HG02588 (cell line): Measurements from ENCODE around the gene WDR64.

Experiments used
- ATAC-seq: cut with Tn5 transposase; IDR thresholded peaks from one replicate; pipeline ENCODE4 v1.9.1; 2021; ENCODE audit warnings: mild to moderate bottlenecking, moderate library complexity; ENCODE audit not compliant: unreplicated experiment

Gene WDR64

DNA sequence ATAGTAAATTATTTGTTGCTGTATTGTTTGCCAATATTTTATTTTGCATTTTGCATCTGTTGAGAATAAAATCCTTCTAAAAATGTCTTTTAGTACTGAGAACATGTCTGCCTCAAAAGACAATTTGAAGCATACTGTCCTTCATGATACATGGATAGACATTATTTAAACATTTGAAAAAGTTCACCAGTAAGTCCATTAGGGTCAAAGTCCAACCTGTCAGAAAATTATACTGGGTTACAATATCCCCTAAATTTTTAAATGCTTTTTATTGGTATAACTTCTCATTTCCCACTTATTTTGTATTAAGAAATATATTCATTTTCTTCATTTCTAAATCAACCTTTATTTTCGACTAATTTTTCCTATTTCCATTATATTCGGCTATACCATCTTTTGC, 21.2 kb upstream of the WDR64 start:
- no peak for ATAC-seq

DNA sequence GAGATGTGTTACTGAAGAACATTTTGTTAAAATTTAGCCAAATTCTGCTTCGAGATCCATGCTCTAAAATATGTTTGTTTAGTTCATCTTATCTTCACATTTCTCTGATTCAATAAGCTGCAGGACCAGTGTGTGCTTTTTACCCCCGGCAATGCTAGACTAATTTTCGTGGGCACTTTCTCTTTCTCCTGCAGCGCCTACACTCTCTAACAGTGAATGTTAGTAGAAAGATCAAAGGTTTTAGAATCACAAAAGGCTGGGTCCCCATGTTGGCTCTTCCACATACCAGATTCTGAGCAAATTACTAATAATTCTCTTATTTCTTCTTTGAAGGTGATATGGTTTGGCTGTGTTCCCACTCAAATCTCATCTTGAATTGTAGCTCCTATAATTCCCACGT, 20.4 kb upstream of the WDR64 start:
- ATAC-seq: no peak

DNA sequence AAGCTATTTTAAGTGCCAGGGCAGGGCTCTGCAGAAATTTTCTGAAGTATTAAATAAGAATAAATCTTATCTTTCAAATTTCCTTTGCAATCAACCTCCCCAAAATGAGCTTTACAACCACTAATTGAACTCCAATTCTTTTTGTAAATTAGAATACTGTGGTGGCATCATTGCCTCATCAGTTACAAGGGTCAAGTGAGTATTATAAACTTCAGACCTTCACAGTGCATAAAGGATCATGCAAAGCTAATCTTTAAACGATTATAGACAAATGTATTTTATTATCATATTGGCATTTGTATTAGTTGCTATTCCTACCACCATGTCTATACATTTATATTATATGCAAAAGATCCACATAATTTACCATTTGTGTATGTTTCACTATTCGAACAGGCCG, 19.1 kb upstream of the WDR64 start:
- no peak for ATAC-seq

DNA sequence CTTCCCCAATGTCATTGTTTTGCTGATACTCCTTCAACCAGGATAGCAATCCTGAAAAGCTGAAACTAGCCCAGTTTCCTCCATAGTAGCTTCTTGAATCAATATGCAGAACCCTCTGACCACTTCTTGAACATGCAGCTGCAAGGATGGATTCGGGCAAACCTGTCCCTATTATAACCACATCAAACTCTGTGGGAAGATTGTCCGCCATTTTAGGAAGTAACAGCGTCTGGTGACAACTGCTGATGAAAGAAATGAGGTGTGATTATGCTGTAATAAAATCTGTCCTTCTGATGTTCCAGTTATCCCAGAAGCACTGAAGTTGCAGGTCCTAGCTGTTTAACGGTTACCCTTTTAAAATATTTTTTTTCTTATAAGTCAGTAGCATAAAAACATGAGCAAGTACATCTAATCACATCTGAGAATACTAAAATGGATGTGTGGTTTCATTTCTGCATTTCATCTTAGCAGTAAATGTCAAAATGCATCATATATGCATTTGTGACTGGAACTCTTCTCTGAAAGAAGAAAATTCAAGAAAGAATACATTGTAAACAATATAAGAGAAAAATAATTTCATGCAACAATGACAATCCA, 16.4 kb upstream of the WDR64 start:
- no peak for ATAC-seq

DNA sequence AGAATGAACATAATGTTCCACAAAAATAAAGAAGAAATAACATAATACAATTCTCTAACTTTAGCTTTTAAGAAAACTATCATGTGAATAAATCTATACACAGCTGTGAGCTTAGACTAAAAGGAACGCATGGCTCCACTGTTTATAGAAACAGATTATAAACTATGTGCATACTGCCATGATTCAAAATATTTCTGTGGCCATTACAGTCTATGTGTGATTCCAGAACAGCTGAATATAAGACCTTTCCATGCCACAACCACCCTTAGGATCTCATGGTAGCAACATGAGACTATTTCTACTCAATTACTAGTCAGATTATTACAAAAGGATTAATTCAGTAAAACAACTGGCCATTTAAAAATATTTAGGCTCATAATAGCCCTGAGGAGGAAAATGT, 15.8 kb upstream of the WDR64 start:
- ATAC-seq: no peak

DNA sequence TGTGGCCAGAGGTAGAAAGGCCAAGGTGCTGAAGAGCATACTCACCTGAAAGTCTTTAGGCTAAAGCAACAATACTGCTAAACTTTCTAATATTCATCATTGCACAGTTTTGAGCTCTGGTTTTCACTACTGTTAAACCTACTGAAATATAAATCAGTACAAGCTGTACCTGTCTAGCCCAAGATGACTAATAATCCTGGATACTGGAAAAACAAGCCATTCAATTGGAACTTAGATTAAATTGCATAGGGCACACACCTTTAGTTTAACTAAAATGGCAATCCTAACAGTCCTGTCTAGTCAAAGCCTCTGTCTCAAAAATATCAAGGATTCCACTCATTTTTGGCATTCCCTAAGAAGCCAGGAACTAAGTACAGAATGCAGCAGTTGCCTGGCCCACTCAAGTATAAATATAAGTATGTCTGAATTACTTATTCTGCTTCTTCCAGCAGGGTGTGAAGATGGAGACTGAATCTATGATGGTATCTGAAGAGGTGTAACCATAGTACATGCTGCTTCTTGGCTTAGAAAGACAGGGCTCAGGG, 15.0 kb upstream of the WDR64 start:
- no peak for ATAC-seq

DNA sequence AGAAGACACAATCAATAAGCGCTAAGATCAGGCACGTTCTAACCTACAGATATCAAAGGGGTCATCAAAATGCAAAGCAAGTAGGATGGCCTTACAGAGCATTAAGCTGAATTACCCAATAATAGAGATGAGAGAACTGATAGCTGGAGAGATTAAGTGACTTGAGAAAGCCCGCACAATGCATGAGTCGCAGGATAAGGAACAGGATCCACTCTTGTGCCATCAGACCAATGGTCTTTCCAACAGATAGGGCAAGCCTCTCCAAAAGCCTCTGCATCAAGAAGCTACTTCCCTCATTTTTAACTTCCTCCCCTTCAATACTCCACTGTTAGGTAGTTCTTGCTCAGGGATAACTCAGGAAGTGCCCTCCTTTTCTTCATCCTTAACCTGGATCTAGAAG, 14.5 kb upstream of the WDR64 start:
- ATAC-seq: no peak

DNA sequence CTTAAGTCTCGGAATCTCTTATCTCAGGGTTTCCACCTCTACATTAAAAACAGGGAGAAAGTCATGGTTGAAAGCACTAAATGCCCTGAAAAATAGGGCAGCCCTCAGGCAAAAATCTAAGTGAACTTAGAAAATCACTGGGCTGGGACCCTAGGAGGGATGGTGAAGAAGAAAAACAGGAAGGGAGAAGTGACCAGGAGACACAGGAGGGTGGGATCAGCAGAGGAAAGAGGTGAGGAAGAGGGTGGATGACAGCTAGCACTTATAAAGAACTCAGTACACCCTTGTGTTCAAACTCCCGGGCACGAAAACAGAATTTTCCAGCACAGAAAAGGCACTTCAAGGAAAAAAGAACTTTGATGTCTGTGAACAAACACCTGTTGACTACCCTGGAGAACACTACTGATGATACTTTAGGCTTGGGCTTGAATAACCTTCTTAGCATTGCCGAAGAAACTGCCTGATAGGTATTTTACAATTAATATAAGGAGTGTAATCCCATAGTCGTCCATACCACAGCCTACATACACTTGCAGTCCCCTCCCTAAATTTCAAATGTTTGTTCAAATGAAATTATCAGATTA, 13.9 kb upstream of the WDR64 start:
- ATAC-seq: no peak

DNA sequence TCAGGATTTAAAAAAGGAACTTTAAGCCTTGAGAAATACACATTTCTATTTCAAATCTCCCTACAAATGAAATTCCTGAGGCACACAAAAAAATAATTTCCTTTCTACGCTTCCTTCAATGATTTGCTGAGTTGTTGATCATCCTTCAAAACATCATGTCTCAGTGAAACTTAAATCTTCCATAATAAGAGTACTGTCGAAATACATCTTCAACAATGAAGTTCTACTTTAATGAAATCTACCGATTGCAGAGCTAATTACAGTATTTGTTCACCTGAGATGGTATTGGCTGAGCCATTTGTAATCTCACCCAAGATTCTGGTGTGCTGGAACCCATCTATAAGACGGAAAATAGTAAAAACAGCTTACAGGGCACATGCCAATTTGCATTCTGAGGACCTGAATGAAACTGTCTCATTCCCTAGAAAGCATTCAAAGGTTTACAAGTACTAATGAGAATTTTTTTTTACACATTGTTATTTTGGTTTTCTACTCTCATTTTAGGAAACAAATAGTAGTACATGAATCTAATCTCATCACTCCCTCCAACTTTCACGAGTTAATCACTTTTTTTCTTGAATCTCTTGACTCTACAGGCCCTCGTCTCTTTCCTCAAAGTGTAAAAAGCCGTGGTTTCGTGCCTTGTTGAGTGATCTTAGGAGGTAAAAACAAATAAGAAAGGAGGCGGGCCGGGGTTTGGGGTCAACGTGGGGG, 13.0 kb upstream of the WDR64 start:
- no peak for ATAC-seq

DNA sequence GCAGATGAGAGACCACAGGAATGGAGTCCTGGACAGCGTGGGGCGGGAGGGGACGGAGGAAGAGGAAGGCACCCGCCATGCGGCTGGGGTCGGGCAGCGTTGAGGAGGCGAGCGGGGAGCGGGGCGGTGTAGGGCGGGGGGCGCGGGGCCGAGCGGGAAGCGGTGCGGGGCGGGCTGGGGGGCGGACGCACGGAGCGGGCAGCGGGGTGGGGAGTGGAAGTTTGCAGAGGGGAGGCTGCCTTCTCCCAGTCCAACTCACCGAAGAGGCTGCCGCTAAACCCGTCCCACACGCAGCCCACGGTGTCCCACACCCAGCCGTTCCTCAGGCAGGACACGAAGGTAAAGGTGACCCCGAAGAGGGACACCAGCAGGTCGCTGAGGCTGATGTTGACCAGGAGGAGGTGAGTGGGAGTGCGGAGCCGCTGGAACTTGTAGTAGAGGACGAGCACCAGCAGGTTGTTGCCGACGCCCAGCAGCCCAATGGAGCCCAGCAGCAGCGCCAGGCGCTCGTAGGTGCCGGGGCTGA, 12.4 kb upstream of the WDR64 start:
- ATAC-seq: peak; percentile 43

DNA sequence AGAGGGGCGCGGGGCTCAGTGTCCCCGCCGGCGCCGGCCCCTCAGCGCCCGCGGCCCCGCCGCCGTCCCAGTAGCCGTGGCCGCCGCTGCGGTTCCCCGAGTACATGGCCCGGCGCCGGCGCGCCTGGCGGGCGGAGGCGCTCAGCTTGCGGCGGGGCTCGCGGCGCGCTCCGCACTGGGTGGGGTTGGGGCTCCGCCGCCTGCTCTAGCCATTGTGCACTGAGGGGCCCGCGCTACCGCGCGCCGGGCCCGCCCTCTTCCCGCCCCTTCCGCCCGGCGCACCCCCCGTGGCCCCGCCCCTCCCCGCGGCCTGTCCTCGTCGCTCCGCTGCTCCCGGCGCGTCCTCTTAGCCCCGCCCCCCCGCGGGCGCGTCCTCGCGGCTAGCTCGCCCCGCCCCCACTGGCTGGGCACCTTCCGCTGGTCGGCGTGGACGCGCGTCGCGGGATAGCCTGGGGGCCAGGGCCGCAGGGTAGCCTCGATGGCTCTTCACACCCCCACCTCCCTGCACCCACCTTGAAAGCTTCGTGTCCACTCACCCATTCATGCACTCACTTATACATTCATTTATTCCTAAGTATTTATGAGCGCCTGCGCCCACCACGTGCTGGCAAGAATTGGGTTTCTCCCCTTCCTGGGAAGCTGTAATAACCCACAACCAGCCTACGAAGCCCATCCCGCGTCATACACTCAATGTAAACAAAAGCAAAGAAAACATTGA, 11.8 kb upstream of the WDR64 start, which contains the start of the genes CHML and OPN3:
Gene CHML, minus strand, starts transcription at position 221 of the 718 bp plus-strand sequence. CDS start 4,603 bp downstream, outside the sequence.
Gene OPN3, minus strand, starts transcription at position 221 of the 718 bp plus-strand sequence. Its CDS starts 115 bp downstream, at position 106.
- peak; percentile 93 for ATAC-seq

DNA sequence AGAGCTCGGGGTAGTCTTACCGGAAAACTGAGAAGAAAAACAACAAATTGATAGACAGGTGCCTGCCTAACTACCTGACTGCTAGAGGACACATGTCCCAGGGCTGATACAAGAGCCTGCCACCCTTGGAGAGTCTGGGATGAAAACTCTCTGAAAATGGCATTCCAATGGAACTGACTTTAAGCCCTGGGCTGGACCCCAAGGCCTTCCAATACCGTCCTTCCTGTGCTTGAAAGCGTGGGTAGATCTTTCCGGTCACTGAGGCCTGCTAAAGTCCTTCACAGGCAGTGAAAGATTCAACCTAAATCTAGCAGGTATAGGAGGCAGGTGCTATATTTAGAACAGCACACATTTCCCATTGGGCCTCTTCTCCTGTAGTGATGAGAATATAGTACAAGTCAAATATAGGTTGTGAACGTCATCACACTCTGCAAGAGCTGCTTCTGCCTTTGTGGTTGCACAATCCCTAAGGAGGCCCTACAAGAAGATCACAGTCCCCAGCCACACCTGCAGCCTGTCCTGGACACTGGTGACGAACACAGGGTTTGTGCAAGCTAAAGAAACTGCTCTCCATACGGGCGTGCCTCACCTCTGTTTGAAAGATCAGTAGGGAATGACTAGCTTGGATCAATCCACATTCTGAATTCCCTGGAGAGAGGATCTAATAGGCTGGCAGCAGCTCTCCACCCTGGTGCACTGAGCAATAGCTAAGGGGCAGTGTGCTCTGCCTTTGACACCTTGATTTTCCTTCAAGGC, 11.0 kb upstream of the WDR64 start:
- no peak for ATAC-seq

DNA sequence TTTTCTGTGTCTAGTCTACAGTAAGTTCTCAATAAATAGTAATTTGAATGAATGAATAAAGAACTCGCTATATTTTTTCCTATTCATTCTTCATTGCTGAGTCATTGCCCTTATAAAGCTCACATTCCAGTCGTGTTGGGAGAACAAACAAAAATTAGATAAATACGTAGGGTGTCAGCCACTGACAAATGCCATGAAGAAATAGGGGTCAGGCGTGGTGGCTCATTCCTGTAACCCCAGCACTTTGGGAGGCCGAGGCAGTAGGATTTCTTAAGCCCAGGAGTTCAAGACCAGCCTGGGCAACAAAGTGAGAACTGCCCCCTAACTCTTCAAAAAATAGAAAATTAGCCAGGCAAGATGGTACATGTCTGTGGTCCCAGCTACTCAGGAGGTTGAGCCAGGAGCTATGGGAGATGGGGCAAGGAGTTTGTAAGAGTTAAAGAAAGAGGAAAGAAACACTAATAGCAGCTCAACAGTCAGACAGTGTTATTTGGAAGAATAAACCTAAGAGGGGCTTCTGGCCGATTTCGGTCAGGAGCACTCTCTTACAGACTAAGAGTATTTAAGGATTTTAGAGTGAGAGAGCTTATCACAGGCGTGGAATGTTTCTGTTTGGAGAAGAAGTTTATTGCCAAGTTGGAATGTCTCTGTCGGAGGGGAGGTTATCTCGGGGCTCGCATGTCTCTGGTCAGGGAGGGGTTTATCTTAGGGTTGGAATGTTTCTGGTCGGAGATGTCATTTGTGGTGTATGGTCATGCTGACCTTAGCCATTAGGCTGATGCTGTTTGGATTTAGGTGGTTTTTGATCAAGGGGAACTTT, 10.1 kb upstream of the WDR64 start:
- ATAC-seq: no peak

DNA sequence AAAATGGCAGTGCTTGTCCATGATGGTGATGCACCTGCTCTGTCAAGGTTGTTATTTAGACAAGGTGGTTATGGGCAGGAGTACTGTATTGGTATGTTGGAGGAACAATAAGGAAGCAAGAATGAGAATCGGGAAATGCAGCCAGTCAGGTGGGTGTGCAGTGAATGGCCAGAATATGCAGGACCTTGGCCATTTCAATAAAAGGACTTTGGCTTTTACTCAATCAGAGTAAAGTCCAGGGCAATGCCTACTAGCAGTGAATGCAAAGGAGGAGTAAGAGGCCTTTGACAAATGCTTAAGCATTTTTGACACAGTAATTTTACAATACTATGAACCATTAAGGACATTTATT, 9.5 kb upstream of the WDR64 start:
- no peak for ATAC-seq

DNA sequence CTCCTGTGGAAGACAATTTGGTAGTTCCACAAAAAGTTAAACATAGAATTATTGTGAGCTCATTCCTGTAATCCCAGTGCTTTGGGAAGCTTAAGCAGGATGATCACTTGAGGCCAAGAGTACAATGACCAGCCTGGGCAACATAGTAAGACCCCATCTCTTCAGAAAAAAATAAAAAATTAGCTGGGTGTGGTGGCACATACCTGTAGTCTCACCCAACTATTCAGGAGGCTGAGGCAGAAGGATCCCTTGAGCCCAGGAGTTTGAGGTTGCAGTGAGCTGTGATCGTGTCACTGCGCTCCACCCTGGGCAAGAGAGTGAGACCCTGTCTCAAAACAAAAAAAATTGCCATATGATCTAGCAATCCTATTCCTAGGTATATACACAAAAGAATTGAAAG, 7.8 kb upstream of the WDR64 start:
- no peak for ATAC-seq

DNA sequence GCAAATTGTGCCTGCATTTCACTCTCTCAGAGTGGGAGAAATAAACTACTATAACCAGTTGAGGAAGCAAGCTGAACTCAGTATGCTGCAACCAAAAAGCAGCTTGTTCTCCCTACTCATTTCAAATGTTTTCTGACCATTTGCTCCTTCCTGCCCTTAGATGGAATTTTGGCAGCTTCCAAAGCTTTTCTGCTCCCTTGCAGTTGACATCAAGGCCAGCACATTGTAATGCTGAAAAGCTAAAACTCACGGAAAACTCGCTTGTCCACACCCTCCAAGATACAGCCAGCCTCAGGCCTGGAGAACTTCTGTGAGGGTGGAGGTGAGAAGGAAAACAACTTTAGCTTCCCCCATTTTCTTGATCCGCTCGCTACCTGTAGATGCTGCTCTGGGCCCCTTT, 6.9 kb upstream of the WDR64 start:
- ATAC-seq: no peak

DNA sequence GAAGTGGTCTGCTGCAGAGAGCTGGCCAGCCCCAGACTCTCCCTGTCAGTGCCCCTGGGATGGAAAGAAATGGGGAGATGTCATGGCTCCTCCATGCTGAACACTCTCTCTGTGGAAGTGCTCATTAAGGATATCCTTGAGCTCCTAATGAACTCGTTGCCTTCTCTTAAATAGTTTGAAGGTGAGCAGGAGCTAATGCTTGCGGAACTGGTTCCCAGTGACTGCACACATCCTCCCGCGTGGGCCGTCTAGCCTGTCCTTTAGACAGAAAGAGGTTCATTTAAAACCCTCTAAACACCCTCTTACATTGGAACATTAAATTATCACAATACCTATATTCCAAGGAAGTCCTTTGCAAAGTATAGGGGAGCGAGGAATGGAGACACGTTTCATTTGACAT, 5.9 kb upstream of the WDR64 start:
- no peak for ATAC-seq

DNA sequence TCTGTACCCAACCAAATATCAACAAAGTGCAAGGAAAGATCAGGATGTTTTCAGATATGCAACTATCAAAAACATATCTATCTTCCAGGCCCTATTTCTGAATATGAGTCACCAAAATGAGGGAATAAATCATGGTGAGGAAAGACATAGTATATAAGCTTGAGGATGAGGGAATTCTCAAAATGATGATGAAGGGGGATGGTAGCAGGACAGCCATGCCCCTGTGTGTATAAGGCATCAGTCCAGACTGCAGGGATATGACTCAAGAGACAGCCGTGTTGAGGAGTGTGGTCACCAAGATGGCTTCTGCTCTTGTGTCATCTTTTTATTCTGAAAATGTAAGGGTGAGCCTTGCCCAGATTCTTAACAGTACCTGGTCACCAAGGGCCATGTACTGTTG, 4.4 kb upstream of the WDR64 start:
- ATAC-seq: no peak

DNA sequence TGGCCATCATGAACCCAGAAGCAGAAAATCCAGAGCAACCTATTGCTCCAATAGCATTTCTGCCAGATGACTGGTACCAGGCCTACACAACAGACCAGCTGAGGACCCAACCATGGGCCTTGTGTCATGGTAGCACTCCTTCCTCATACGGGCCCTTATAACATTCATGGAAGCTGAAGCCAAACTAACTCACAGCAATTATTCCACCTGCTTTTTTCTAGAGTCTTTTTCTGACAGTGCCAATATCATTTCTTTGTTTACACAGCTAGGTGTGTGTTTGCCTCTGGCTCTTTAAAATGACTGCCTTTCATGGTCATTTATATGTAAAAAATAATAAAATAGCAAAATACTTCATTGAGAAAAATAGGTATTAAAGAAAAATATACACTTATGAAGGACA, 3.9 kb upstream of the WDR64 start:
- ATAC-seq: no peak

DNA sequence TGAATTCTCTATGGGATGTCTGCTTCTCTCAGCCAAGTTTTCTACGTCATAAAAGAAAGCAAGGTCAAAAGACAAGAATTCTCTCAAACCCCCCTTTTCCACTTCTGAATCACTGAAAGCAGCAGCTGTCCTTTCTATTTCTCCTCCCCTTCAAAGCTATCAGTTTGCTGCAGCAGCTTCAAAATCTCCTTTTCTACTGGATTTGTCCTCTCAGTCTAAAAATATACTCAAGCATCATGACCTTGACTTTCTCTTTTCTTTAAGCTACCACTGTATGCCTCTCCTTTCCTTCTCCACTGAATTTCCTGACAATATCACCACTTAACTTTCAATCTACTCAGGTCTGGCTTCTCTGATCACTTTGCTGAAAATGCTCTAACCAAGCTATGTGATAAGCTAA, 1.9 kb downstream of the WDR64 start:
- no peak for ATAC-seq
